Smooth muscle cell (in vitro differentiated cells): Measurements from ENCODE around the gene PTPRD. TPM values are rescaled to one million over a fixed set of nuclear protein-coding genes. Genes with fewer than 3 reads are reported as not detected.

Source experiments
- DNase-seq: peaks from one replicate; lab custom pipeline; 2025; ENCODE audit not compliant: unreplicated experiment; lab: John Stamatoyannopoulos, UW
- H2AFZ ChIP-seq: fragments of 200-600 bp; sonication (generic); 2 replicates; pipeline ENCODE4 v1.6.0; 2016; ENCODE audit warnings: antibody characterized with exemption, low read depth, mild to moderate bottlenecking
- H3F3A ChIP-seq: fragments of 200-600 bp; sonication (generic); 2 replicates; pipeline ENCODE4 v1.6.0; 2017; ENCODE audit warnings: antibody characterized with exemption, low read depth
- H3K27ac ChIP-seq: fragments of 200-600 bp; sonication (generic); 2 replicates; pipeline ENCODE4 v1.5.1; 2016; ENCODE audit warnings: low read depth, mild to moderate bottlenecking
- H3K27me3 ChIP-seq: fragments of 200-600 bp; sonication (generic); 2 replicates; pipeline ENCODE4 v1.6.1; 2016; ENCODE audit warnings: low read depth, mild to moderate bottlenecking
- H3K36me3 ChIP-seq: fragments of 200-600 bp; sonication (generic); 2 replicates; pipeline ENCODE4 v1.5.1; 2016; ENCODE audit warnings: low read depth
- H3K4me1 ChIP-seq: fragments of 200-600 bp; sonication (generic); 2 replicates; pipeline ENCODE4 v1.5.1; 2016; ENCODE audit warnings: low read depth
- H3K4me2 ChIP-seq: fragments of 200-600 bp; sonication (generic); 2 replicates; pipeline ENCODE4 v1.6.0; 2016; ENCODE audit warnings: mild to moderate bottlenecking
- H3K4me3 ChIP-seq: fragments of 200-600 bp; sonication (generic); 2 replicates; pipeline ENCODE4 v1.5.1; 2016; ENCODE audit warnings: mild to moderate bottlenecking
- H3K79me2 ChIP-seq: fragments of 200-600 bp; sonication (generic); 2 replicates; pipeline ENCODE4 v1.6.0; 2016; ENCODE audit warnings: low read depth, mild to moderate bottlenecking
- H3K9ac ChIP-seq: fragments of 200-600 bp; sonication (generic); 2 replicates; pipeline ENCODE4 v1.6.0; 2016; ENCODE audit warnings: low read depth
- H3K9me3 ChIP-seq: fragments of 200-600 bp; sonication (generic); replicated peaks from 2 replicates; pipeline ENCODE4 v1.5.1; 2016; ENCODE audit warnings: low read depth
- H4K20me1 ChIP-seq: fragments of 200-600 bp; sonication (generic); 2 replicates; pipeline ENCODE4 v1.6.0; 2016; ENCODE audit warnings: low read depth
- WGBS: methylation state at CpG from one replicate; pipeline ENCODE4 v1.1.7; 2016; ENCODE audit warnings: low lambda C conversion rate; 5-methylcytosine and 5-hydroxymethylcytosine counted together
- polyA plus RNA-seq: library from polyadenylated mRNA; unstranded; fragments of >200 nt; fragmentation: Nextera tagmentation; extraction: Ambion mirVana; gene quantifications from 2 replicates; pipeline ENCODE4 v1.2.1, GENCODE V29; 2016
- total RNA-seq: library from RNA; depleted of rRNA; stranded (reverse); fragments of >200 nt; gene quantifications from 2 replicates; pipeline ENCODE4 v1.2.3, GENCODE V29; 2014
- TF ChIP-seq, protein P1 (sequence below): fragments of 200-600 bp; sonication (generic); IDR thresholded peaks from 2 replicates; pipeline ENCODE4 v1.5.1; 2017; ENCODE audit warnings: borderline replicate concordance, mild to moderate bottlenecking, antibody characterized with exemption; ENCODE audit not compliant: insufficient read depth, poor library complexity, severe bottlenecking

Gene PTPRD
- total and polyA plus RNA-seq, 2 experiments from 2014 or later: 6.5 to 61.0 TPM

DNA sequence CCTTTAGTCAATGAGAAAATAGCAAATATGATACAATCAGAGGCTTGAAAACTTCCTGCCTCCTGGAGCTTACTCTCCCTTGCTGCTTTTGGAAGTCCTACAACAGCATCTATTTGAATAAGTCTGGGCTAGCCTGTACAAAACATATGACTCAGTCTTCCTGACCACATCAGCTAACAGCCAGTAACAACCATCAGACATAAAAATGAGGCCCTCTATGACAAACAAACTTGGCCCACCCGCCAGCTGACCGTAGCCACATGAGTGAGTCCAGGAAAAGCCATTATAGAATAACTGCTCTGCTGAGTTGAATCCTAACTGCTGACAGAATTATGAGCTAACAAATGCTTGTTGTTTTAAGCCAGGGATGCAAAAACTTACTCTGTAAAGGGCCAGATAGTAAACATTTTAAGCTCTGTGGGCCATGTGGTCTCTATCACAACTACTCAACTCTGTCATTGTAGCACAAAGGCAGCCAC lies 347.6 kb downstream of the PTPRD start:
- no peaks in the 10 kb centered on the region for H4K20me1 ChIP-seq
- H3K36me3 ChIP-seq: no peaks in the 10 kb centered on the region
- peak overlapping the region; percentile 48 for H3K4me2 ChIP-seq
- peak overlapping the region; percentile 81 for H3K27ac ChIP-seq
- no peaks in the 10 kb centered on the region for H3K9me3 ChIP-seq
- no peak overlapping the region for H3K9ac ChIP-seq
- H3F3A ChIP-seq: peaks cover 7% of the 10 kb centered on the region
- H2AFZ ChIP-seq: no peak overlapping the region
- no peaks in the 10 kb centered on the region for H3K4me1 ChIP-seq
- TF ChIP-seq, protein P1, sequence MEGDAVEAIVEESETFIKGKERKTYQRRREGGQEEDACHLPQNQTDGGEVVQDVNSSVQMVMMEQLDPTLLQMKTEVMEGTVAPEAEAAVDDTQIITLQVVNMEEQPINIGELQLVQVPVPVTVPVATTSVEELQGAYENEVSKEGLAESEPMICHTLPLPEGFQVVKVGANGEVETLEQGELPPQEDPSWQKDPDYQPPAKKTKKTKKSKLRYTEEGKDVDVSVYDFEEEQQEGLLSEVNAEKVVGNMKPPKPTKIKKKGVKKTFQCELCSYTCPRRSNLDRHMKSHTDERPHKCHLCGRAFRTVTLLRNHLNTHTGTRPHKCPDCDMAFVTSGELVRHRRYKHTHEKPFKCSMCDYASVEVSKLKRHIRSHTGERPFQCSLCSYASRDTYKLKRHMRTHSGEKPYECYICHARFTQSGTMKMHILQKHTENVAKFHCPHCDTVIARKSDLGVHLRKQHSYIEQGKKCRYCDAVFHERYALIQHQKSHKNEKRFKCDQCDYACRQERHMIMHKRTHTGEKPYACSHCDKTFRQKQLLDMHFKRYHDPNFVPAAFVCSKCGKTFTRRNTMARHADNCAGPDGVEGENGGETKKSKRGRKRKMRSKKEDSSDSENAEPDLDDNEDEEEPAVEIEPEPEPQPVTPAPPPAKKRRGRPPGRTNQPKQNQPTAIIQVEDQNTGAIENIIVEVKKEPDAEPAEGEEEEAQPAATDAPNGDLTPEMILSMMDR: no peak
- H3K27me3 ChIP-seq: no peaks in the 10 kb centered on the region
- H3K79me2 ChIP-seq: no peaks in the 10 kb centered on the region
- DNase-seq: peak; percentile 12
- H3K4me3 ChIP-seq: no peak overlapping the region
- 4% methylated on average over 2 of the region's 2 CpGs for WGBS

- Histone ChIP-seq H3K9ac (no peak overlapping the region), H3K9me3 (no peaks in the 10 kb centered on the region), H4K20me1 (no peaks in the 10 kb centered on the region), H2AFZ (no peak overlapping the region), H3F3A (no peaks in the 10 kb centered on the region), H3K4me1 (no peaks in the 10 kb centered on the region), H3K79me2 (no peaks in the 10 kb centered on the region), H3K36me3 (no peaks in the 10 kb centered on the region), H3K27ac (peak overlapping the region; percentile 6), H3K27me3 (no peaks in the 10 kb centered on the region), H3K4me2 (peak overlapping the region; percentile 34), H3K4me3 (no peak overlapping the region)
- 90% methylated on average over 1 of the region's 1 CpG for WGBS
- TF ChIP-seq, protein P1: no peak
- DNase-seq: no peak
Measured at GRCh38 chr9:10260501-10260900, 352.3 kb downstream of the PTPRD start.

- Histone ChIP-seq H3K4me2 (no peak overlapping the region), H3K9ac (no peak overlapping the region), H3K79me2 (no peaks in the 10 kb centered on the region), H3K9me3 (no peaks in the 10 kb centered on the region), H4K20me1 (no peaks in the 10 kb centered on the region), H3K27me3 (no peaks in the 10 kb centered on the region), H3K36me3 (no peaks in the 10 kb centered on the region), H3K27ac (no peak overlapping the region), H3K4me1 (no peaks in the 10 kb centered on the region), H3F3A (no peaks in the 10 kb centered on the region), H3K4me3 (no peak overlapping the region), H2AFZ (no peak overlapping the region)
- DNase-seq: no peak
- 91% methylated on average over 4 of the region's 4 CpGs for WGBS
- TF ChIP-seq, protein P1: no peak
Measured at GRCh38 chr9:10259668-10260067, 353.1 kb downstream of the PTPRD start.

GRCh38 chr9:10255758-10256157 lies 357.0 kb downstream of the PTPRD start:
- H2AFZ ChIP-seq: no peak overlapping the region
- H3K9ac ChIP-seq: no peak overlapping the region
- H3K27ac ChIP-seq: no peak overlapping the region
- no peaks in the 10 kb centered on the region for H3F3A ChIP-seq
- no peaks in the 10 kb centered on the region for H3K4me1 ChIP-seq
- TF ChIP-seq, protein P1: no peak
- H4K20me1 ChIP-seq: no peaks in the 10 kb centered on the region
- H3K9me3 ChIP-seq: no peaks in the 10 kb centered on the region
- no peaks in the 10 kb centered on the region for H3K36me3 ChIP-seq
- no peak overlapping the region for H3K4me2 ChIP-seq
- no peak overlapping the region for H3K4me3 ChIP-seq
- no peak for DNase-seq
- WGBS: 90% methylated on average over 4 of the region's 4 CpGs
- no peaks in the 10 kb centered on the region for H3K79me2 ChIP-seq
- H3K27me3 ChIP-seq: peaks cover 6% of the 10 kb centered on the region
